Ovary (tissue), 9 donors: ENCODE data around the gene GLYR1. TPM values are rescaled to one million over a fixed set of nuclear protein-coding genes. Genes with fewer than 3 reads are reported as not detected.

ENCODE experiments used
- DNase-seq, 5 donors: peaks; one replicate each; pipeline ENCODE4 v3.0.0-alpha.2; 2019 to 2020
- H3K27ac ChIP-seq, 2 donors: fragments of 200-600 bp; one replicate each; pipeline versions ENCODE4 v1.5.1 to v1.8.0; 2019 to 2022
- H3K27me3 ChIP-seq: fragments of 200-600 bp; one replicate; pipeline ENCODE4 v1.8.0; 2022
- H3K36me3 ChIP-seq: fragments of 200-600 bp; sonication (generic); one replicate; pipeline ENCODE4 v1.5.1; 2019
- H3K4me1 ChIP-seq: one replicate; pipeline ENCODE4 v1.8.1; 2013; ENCODE audit warnings: mild to moderate bottlenecking, moderate library complexity; ENCODE audit not compliant: insufficient read depth
- H3K4me3 ChIP-seq: fragments of 200-600 bp; sonication (generic); one replicate; pipeline ENCODE4 v1.5.1; 2017
- H3K9me3 ChIP-seq, 2 donors: fragments of 200-600 bp in 1 of 2; sonication (generic) in 1 of 2; one replicate each; pipeline versions ENCODE4 v1.5.1 to v1.8.1; 2013 to 2019; ENCODE audit warnings: mild to moderate bottlenecking in 1 of 2, moderate library complexity in 1 of 2
- EP300 ChIP-seq: sonication (generic); formaldehyde crosslinking; IDR thresholded peaks from one replicate; pipeline ENCODE4 v1.6.1; 2017; ENCODE audit warnings: antibody characterized with exemption
- POLR2A ChIP-seq: fragments of 450-650 bp; IDR thresholded peaks from one replicate; pipeline ENCODE4 v1.6.1; 2017; ENCODE audit warnings: antibody characterized with exemption, mild to moderate bottlenecking, moderate library complexity
- WGBS, 3 donors: extraction: QIAGEN DNeasy Blood & Tissue Kit in 1 of 3; methylation state at CpG; one replicate each; pipeline versions ENCODE4 v1.1.5 to v1.1.7; 2013 to 2017; 5-methylcytosine and 5-hydroxymethylcytosine counted together
- intact Hi-C, 4 donors: fragments of 100-400 bp; cut with DNase I; formaldehyde crosslinking; loops; one replicate each; pipeline versions ENCODE4 v1.11.0 to v1.15.1; 2022 to 2023
- polyA plus RNA-seq, 2 donors: library from polyadenylated mRNA; stranded (reverse); fragments of 200-250 nt in 1 of 2; fragments of 350-450 nt in 1 of 2; fragmentation: Illumina TruSeq in 1 of 2; extraction: RNeasy Lipid Tissue Mini Kit (QIAGEN cat#74804) in 1 of 2; gene quantifications; one replicate each; pipeline ENCODE4 v1.2.3, GENCODE V29; 2013 to 2014
- total RNA-seq, 7 donors: library from RNA; depleted of rRNA in 2 of 7; stranded (reverse); fragments of >200 nt in 2 of 7; fragmentation: NEBNext Ultra II Directional in 3 of 7; extraction: Animal tissue kit (Norgen Biotek cat#: 25700) in 3 of 7; gene quantifications; one replicate each; pipeline versions ENCODE4 v1.1.0 to v1.2.4, GENCODE V29; 2016 to 2023
- TF ChIP-seq, protein P1 (sequence below), 3 donors: fragments of 450-650 bp in 2 of 3; fragments of 200-600 bp in 1 of 3; IDR thresholded peaks; one replicate each; pipeline versions ENCODE4 v1.5.1 to v1.8.0; 2016 to 2022; ENCODE audit warnings: antibody characterized with exemption in 3 of 3, mild to moderate bottlenecking in 1 of 3
- donor health status: DM: no; HTN: no; CAD: no; lungs with moderate emphysema.
- donor health status: DM: no; HTN: no; CAD: no.
- donor health status: Bipolar disorder and iron deficiency.
- donor health status: DM: yes; HTN: yes; CAD: no.
- donor health status: DM: no; HTN: no; CAD: no.
- donor health status: DM: yes; HTN: yes; CAD: no.

Gene GLYR1
- total and polyA plus RNA-seq, 9 donors: 30.3 to 79.5 (median 69.7) TPM

DNA sequence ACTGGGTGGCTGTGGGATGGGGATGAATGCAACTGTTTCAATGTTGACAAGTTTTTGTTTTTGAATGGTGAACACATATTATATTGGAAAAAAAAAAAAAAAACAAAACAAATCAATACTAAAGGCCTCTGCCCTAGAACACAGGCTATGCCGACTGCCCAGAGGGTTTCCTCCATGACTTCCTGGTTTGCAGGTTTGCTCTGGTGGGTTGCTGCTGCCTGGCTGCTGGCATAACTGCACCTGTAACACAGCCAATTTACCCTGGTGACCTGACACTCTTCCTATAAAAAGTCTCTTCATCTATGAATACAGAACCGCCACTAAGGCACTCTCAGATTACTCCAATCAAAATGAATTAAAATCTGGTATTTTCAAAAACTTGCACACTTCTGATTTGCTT is 10.4 kb downstream of the GLYR1 start:
- TF ChIP-seq POLR2A (no peak), EP300 (no peak)
- TF ChIP-seq, protein P1, sequence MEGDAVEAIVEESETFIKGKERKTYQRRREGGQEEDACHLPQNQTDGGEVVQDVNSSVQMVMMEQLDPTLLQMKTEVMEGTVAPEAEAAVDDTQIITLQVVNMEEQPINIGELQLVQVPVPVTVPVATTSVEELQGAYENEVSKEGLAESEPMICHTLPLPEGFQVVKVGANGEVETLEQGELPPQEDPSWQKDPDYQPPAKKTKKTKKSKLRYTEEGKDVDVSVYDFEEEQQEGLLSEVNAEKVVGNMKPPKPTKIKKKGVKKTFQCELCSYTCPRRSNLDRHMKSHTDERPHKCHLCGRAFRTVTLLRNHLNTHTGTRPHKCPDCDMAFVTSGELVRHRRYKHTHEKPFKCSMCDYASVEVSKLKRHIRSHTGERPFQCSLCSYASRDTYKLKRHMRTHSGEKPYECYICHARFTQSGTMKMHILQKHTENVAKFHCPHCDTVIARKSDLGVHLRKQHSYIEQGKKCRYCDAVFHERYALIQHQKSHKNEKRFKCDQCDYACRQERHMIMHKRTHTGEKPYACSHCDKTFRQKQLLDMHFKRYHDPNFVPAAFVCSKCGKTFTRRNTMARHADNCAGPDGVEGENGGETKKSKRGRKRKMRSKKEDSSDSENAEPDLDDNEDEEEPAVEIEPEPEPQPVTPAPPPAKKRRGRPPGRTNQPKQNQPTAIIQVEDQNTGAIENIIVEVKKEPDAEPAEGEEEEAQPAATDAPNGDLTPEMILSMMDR (IDR thresholded peaks at IDR 0.05): no peak
- intact Hi-C loops: no loop called here
- no peaks in the 10 kb centered on the region for H3K36me3 ChIP-seq
- no peaks in the 10 kb centered on the region for H3K4me1 ChIP-seq
- no peak overlapping the region for H3K4me3 ChIP-seq
- H3K9me3 ChIP-seq: no peaks in the 10 kb centered on the region
- H3K27me3 ChIP-seq: no peaks in the 10 kb centered on the region
- H3K27ac ChIP-seq: no peak overlapping the region
- WGBS, 3 donors: 90 to 92% (median 92%) methylated on average over 2 of the region's 2 CpGs
- no peak for DNase-seq

DNA sequence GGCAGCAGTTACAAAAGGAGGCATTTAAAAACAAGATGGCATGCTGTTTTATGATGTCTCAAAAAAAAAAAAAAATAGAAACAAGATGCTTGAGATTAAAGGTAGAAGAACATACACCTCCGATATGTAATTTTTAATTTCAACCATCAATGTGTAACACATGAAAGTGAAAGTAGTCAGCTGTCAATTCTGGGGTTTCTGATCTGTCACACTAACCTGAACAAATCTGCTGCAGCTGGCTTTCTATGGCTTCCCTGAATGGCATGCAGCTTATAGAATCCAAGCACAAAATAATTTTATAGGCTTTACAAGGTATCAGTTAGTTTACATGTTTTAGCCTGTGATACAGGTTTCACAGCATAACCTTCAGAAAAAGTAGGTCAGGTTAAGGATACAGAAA is 13.5 kb downstream of the GLYR1 start:
- H3K4me3 ChIP-seq: no peak overlapping the region
- no peaks in the 10 kb centered on the region for H3K9me3 ChIP-seq
- no peak overlapping the region for H3K27ac ChIP-seq
- no peak for DNase-seq
- intact Hi-C loops: no loop called here
- no peak for TF ChIP-seq POLR2A
- TF ChIP-seq EP300: no peak
- TF ChIP-seq, protein P1 (IDR thresholded peaks at IDR 0.05): no peak
- no peaks in the 10 kb centered on the region for H3K27me3 ChIP-seq
- 94 to 100% (median 96%) methylated on average over 1 of the region's 1 CpG for WGBS, 3 donors
- no peaks in the 10 kb centered on the region for H3K36me3 ChIP-seq
- no peaks in the 10 kb centered on the region for H3K4me1 ChIP-seq

DNA sequence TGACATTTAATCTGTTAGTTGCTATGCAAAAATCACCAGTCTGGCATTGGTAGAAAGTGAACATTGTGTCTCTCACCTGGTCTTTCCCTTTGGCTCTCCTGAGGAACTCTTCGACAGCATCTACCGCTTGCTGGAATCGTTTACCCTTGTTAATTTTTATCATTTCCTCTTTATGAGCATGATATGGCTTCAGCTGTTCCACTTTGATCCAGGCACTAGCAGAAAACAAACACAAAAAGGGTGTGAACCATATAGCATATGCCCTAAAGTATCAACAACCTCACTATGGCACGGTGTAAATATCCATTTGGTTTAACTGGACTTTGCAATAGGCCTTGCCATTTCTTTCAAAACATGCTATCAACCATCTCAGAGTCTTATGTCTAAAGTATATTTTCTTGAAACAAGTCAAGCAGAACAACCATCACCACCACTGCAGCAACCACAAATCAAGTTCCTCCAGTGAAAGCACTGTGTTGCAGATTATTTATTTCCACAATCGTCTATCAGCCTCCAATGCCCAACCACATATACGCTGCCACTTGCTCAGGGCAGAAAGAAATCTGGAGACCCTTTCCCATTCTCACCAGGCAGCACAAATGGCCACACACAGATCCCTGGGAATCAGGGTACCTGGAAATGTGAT is 14.3 kb downstream of the GLYR1 start:
- WGBS, 3 donors: 78 to 85% (median 83%) methylated on average over 6 of the region's 6 CpGs
- no peaks in the 10 kb centered on the region for H3K4me1 ChIP-seq
- TF ChIP-seq EP300: no peak
- no peak for TF ChIP-seq POLR2A
- TF ChIP-seq, protein P1 (IDR thresholded peaks at IDR 0.05): no peak
- no peak overlapping the region for H3K4me3 ChIP-seq
- H3K27me3 ChIP-seq: no peaks in the 10 kb centered on the region
- no peak overlapping the region for H3K27ac ChIP-seq
- H3K9me3 ChIP-seq: no peaks in the 10 kb centered on the region
- no peaks in the 10 kb centered on the region for H3K36me3 ChIP-seq
- intact Hi-C loops: no loop called here
- no peak for DNase-seq

DNA sequence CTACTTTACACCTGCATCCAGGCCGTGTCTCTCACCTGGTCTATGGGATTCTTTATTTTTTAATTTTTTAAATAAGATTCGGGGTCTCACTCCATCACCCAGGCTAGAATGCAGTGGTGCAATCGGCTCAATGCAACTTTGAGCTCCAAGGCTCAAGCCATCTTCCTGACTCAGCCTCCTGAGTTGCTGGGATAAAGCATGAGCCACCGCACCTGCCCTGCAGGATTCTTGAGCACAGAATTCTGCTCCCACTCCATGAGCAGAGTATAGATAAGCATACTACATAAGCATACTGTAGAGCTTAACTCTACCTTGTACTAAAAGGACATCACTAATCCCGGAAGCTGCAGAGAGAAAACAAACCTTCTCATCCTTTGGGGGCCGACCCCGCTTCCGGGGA is 15.5 kb downstream of the GLYR1 start:
- Histone ChIP-seq H3K27ac (no peak overlapping the region), H3K4me1 (no peaks in the 10 kb centered on the region), H3K27me3 (no peaks in the 10 kb centered on the region), H3K36me3 (no peaks in the 10 kb centered on the region), H3K4me3 (no peak overlapping the region), H3K9me3 (no peaks in the 10 kb centered on the region)
- TF ChIP-seq, protein P1 (IDR thresholded peaks at IDR 0.05): no peak
- TF ChIP-seq POLR2A (no peak), EP300 (no peak)
- intact Hi-C loops: no loop called here
- 95% methylated on average over 8 of the region's 8 CpGs for WGBS, 3 donors
- no peak for DNase-seq
